HFFc6 (cell line): Measurements from ENCODE around the gene MAD1L1. TPM values are rescaled to one million over a fixed set of nuclear protein-coding genes. Genes with fewer than 3 reads are reported as not detected.

Source experiments
- DNase-seq: peaks from one replicate; pipeline ENCODE4 v3.0.0-alpha.2; 2018
- H3K27ac Mint-ChIP-seq: 2 replicates; pipeline ENCODE4 v1.8.0; 2020; ENCODE audit warnings: mild to moderate bottlenecking, mixed read lengths
- H3K27me3 Mint-ChIP-seq: 2 replicates; pipeline ENCODE4 v1.8.0; 2021; ENCODE audit warnings: mild to moderate bottlenecking, moderate library complexity, mixed read lengths; ENCODE audit not compliant: insufficient read depth
- H3K36me3 Mint-ChIP-seq: 2 replicates; pipeline ENCODE4 v1.8.0; 2021; ENCODE audit warnings: low read depth, mixed read lengths
- H3K4me1 Mint-ChIP-seq: 2 replicates; pipeline ENCODE4 v1.8.0; 2020; ENCODE audit warnings: low read depth, mixed read lengths
- H3K4me3 Mint-ChIP-seq: 2 replicates; pipeline ENCODE4 v1.8.0; 2020; ENCODE audit warnings: mild to moderate bottlenecking, moderate library complexity, mixed read lengths
- H3K9me3 Mint-ChIP-seq: 2 replicates; pipeline ENCODE4 v1.8.0; 2020; ENCODE audit warnings: mild to moderate bottlenecking, mixed read lengths
- CTCF ChIP-seq: fragments of 200-600 bp; sonication (generic); IDR thresholded peaks from 2 replicates; pipeline ENCODE4 v1.5.0; 2021; ENCODE audit warnings: antibody characterized with exemption, mild to moderate bottlenecking
- total RNA-seq, 6 experiments: library from RNA; stranded (reverse); fragmentation: NEBNext Ultra II Directional; extraction: Animal tissue kit (Norgen Biotek cat#: 25700); gene quantifications; 2 replicates in 1 of 6; 3 replicates in 5 of 6; pipeline ENCODE4 v1.2.3, GENCODE V29; 2021

MAD1L1 gene
- total RNA-seq, 6 experiments from 2014 or later: 34.6 to 44.8 (median 40.2) TPM

DNA sequence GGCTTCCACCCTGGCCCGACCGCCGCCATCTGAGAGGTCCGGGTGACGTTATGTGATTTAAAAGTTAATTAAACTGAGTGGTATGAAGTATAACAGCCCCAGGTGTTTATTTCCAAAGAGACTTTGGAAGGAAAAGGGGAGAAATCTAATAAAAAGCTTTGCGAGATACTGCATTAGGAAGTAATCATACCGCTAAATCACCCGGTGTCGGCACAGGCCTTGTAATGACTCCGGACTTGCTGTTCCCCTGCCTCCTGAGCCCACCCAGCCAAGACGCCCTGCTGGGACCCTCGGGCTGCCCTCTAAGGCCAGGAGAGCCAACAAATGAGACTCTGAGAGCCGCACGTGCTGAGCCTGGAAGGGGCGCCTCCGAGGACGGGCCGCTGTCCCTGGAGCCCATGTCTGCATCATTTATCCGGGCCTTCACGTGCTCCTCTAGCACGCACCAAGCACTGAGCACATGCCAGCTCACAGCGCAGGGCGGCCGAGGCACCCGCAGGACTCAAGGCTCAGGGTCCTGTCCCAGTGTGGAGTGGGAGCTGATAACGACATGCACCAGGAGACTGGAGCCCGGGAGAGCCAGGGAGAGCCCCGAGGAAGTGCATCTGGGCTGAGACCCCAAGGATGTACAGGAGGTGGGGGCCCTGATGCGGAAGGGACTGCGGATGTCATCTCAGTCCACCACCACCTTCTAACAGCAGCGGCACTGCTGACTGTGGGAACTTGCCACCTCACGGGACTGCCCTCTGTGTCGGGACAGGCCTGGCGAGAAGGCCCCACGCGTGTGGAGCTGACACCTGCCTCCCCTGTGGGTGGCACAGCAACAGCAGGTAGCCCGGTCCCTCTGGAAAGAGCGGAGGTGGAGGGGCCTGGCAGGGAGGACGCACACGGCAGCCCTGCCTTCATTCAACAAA lies 380.0 kb downstream of the MAD1L1 start:
- no peak overlapping the region for H3K4me3 Mint-ChIP-seq
- TF ChIP-seq CTCF: no peak
- DNase-seq: no peak

GRCh38 chr7:1851721-1852516 lies 380.8 kb downstream of the MAD1L1 start:
- no peak for DNase-seq
- TF ChIP-seq CTCF: no peak
- Mint-ChIP-seq H3K4me3 (no peak overlapping the region), H3K9me3 (no peaks in the 10 kb centered on the region), H3K27me3 (no peaks in the 10 kb centered on the region; the same call in 1 of the 2 replicates), H3K27ac (no peak overlapping the region), H3K4me1 (no peaks in the 10 kb centered on the region), H3K36me3 (no peaks in the 10 kb centered on the region)

More for the DNA sequence above, 380.0 kb downstream of the MAD1L1 start:
- Mint-ChIP-seq H3K4me1 (no peaks in the 10 kb centered on the region), H3K9me3 (no peaks in the 10 kb centered on the region), H3K27ac (no peak overlapping the region), H3K27me3 (no peaks in the 10 kb centered on the region; the same call in 1 of the 2 replicates), H3K36me3 (no peaks in the 10 kb centered on the region)

DNA sequence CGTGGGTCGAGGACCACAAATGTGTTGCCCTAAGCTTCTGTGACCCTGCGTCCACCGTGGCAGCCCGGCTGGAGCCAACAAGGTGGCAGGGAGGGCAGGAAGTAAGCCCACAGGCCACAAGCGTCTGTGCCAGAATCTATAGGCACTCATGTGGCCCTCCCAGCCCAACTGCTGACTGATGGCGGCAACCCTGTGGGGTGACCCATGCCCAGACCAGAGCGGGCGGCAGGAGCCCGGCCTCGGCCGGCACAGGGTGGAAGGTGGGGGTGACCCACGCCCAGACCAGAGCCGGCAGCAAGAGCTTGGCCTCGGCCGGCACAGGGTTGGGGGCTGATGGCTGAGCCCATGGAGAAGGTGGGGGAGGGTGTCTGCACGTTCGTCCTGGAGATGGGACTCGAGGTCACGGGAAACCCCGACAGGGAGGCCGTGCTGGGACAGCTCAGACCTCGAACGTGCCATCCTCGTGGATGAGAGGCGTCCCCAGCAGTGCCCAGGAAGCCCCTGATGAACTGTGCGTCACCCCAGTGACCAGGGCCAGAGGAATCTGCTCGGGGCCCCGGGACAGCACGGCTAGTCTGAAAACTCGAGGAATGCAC lies 381.7 kb downstream of the MAD1L1 start:
- Mint-ChIP-seq H3K4me3 (no peak overlapping the region), H3K27me3 (no peaks in the 10 kb centered on the region; the same call in 1 of the 2 replicates), H3K4me1 (no peaks in the 10 kb centered on the region), H3K9me3 (no peaks in the 10 kb centered on the region), H3K27ac (no peak overlapping the region), H3K36me3 (no peaks in the 10 kb centered on the region)
- TF ChIP-seq CTCF: no peak
- no peak for DNase-seq

DNA sequence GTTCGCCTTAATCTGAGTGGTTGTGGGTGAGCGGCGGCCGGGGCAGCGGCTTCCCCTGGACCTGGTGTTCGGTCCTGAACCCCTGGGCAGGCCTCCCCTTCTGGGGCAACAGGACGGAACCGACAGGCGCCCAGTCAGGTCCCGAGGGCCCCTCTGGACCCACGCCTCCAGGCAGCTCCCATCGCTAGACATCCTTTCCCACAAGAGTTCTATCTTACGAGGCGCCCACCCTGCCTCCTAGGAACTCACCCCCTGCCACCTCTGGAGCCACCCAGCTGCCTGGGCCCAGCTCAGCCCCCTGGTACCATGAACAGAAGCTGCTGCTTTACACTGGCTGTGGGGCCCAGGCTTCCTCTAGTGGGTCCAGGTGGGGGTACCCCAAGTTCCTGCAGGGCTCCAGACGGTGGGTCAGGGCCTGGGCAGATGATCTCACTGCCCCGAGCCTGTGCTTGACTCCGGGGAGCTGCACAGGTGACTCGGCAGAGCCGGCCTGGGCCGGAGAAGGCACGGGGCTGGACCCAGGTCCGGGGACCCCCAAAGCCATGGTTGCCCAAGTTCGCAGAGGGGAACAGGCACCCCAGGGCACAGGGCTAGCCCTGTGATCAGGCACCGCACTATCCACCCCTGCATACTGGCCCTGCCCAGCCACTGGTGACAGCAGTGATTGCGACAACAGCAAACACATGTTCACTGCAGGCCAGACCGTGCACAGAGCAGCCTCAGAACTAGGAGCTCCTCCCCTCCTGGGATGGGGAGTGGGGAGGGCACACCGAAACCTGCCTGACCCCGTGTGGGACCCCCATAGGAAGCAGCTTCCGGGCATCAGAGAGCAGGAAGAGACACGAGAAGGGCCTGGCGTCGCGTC lies 382.4 kb downstream of the MAD1L1 start:
- Mint-ChIP-seq H3K4me3 (no peak overlapping the region), H3K27ac (no peak overlapping the region), H3K27me3 (no peaks in the 10 kb centered on the region; the same call in 1 of the 2 replicates), H3K9me3 (no peaks in the 10 kb centered on the region), H3K4me1 (no peaks in the 10 kb centered on the region), H3K36me3 (no peaks in the 10 kb centered on the region)
- no peak for TF ChIP-seq CTCF
- DNase-seq: no peak
